ENCODE results near the gene TRIM45.
"Not testable (repeated sequence)": the region's sequence is repeated elsewhere in the genome, so short reads cannot be mapped to it uniquely, and the experiment has no call there.

The TRIM45 gene

GRCh38 chr1:117128323-117129079, 7.0 kb upstream of the TRIM45 start:
- DNase-seq (ENCODE audit: low spot score) = no peak

- DNase-seq (ENCODE audit: low spot score) = no peak
Measured at GRCh38 chr1:117127795-117128194, 6.2 kb upstream of the TRIM45 start.

- DNase-seq (ENCODE audit: low spot score) = no peak
Measured at GRCh38 chr1:117124661-117125060, 3.1 kb upstream of the TRIM45 start.

- DNase-seq (ENCODE audit: low spot score) = no peak
Measured at GRCh38 chr1:117123274-117123673, 1.7 kb upstream of the TRIM45 start.

GRCh38 chr1:117122330-117123025, 929 bp upstream of the TRIM45 start:
- no peak for DNase-seq (ENCODE audit: low spot score)

- DNase-seq (ENCODE audit: low spot score) = no peak
Measured at GRCh38 chr1:117120774-117121588, 568 bp downstream of the TRIM45 start.

GRCh38 chr1:117119144-117119543, 2.4 kb downstream of the TRIM45 start:
- not testable (repeated sequence) for DNase-seq (ENCODE audit: low spot score)

- DNase-seq (ENCODE audit: low spot score) = no peak
Measured at GRCh38 chr1:117118137-117118536, 3.4 kb downstream of the TRIM45 start.

- DNase-seq (ENCODE audit: low spot score) = no peak
Measured at GRCh38 chr1:117117697-117118096, 3.9 kb downstream of the TRIM45 start.

- no peak for DNase-seq (ENCODE audit: low spot score)
Measured at GRCh38 chr1:117116784-117117130, 4.8 kb downstream of the TRIM45 start.

GRCh38 chr1:117116090-117116783, 5.3 kb downstream of the TRIM45 start:
- no peak for DNase-seq (ENCODE audit: low spot score)

GRCh38 chr1:117114877-117115276, 6.7 kb downstream of the TRIM45 start:
- DNase-seq (ENCODE audit: low spot score) = no peak

GRCh38 chr1:117113199-117113598, 8.3 kb downstream of the TRIM45 start:
- no peak for DNase-seq (ENCODE audit: low spot score)

- DNase-seq (ENCODE audit: low spot score) = no peak
Measured at GRCh38 chr1:117112047-117112717, 9.4 kb downstream of the TRIM45 start.

- no peak for DNase-seq (ENCODE audit: low spot score)
Measured at GRCh38 chr1:117110774-117111173, 10.8 kb downstream of the TRIM45 start.

- no peak for DNase-seq (ENCODE audit: low spot score)
Measured at GRCh38 chr1:117107364-117107763, 14.2 kb downstream of the TRIM45 start.

- no peak for DNase-seq (ENCODE audit: low spot score)
Measured at GRCh38 chr1:117106478-117106877, 15.1 kb downstream of the TRIM45 start.

GRCh38 chr1:117105722-117106121, 15.8 kb downstream of the TRIM45 start:
- no peak for DNase-seq (ENCODE audit: low spot score)

- DNase-seq (ENCODE audit: low spot score) = no peak
Measured at GRCh38 chr1:117104986-117105385, 16.6 kb downstream of the TRIM45 start.

GRCh38 chr1:117101858-117102257, 19.7 kb downstream of the TRIM45 start:
- DNase-seq (ENCODE audit: low spot score) = not testable (repeated sequence)

GRCh38 chr1:117101334-117101733, 20.2 kb downstream of the TRIM45 start:
- DNase-seq (ENCODE audit: low spot score) = no peak
